UCSD-AML1 (cell line): Measurements from ENCODE around the gene RHBDL3.
A peak's percentile ranks its signal among the peaks of the same experiment; 100 is the strongest.
"Not testable (repeated sequence)": the region's sequence is repeated elsewhere in the genome, so short reads cannot be mapped to it uniquely, and the experiment has no call there.

Source experiments
- DNase-seq: peaks from one replicate; lab custom pipeline; 2025; ENCODE audit not compliant: unreplicated experiment; lab: John Stamatoyannopoulos, UW

RHBDL3 gene

GRCh38 chr17:32265192-32265923, at the start of gene RHBDL3:
RHBDL3 (plus strand) TSS chr17:32265832; CDS start chr17:32266190, 358 bp downstream.
- DNase-seq: no peak

- DNase-seq: no peak
These were observed 43.0 kb upstream of the RHBDL3 start for GRCh38 chr17:32222621-32223020.

- DNase-seq: no peak
These were observed 41.9 kb upstream of the RHBDL3 start for GRCh38 chr17:32223703-32224102.

GRCh38 chr17:32226886-32227285, 38.7 kb upstream of the RHBDL3 start:
- no peak for DNase-seq

- no peak for DNase-seq
These were observed 37.7 kb upstream of the RHBDL3 start for GRCh38 chr17:32227910-32228309.

- DNase-seq: no peak
These were observed 30.0 kb upstream of the RHBDL3 start for GRCh38 chr17:32235588-32235987.

GRCh38 chr17:32239456-32239855, 26.2 kb upstream of the RHBDL3 start:
- DNase-seq: no peak

GRCh38 chr17:32240750-32241149, 24.9 kb upstream of the RHBDL3 start:
- no peak for DNase-seq

GRCh38 chr17:32241640-32242039, 24.0 kb upstream of the RHBDL3 start:
- no peak for DNase-seq

- no peak for DNase-seq
These were observed 16.2 kb upstream of the RHBDL3 start for GRCh38 chr17:32249475-32249874.

- DNase-seq: peak; percentile 73
These were observed 12.5 kb upstream of the RHBDL3 start for GRCh38 chr17:32253117-32253611.

- no peak for DNase-seq
These were observed 9.5 kb upstream of the RHBDL3 start for GRCh38 chr17:32256012-32256700.

- no peak for DNase-seq
These were observed 9.0 kb upstream of the RHBDL3 start for GRCh38 chr17:32256701-32257019.

- DNase-seq: no peak
These were observed 7.1 kb upstream of the RHBDL3 start for GRCh38 chr17:32258383-32259140.

- DNase-seq: no peak
These were observed 6.0 kb upstream of the RHBDL3 start for GRCh38 chr17:32259586-32259985.

- no peak for DNase-seq
These were observed 4.3 kb upstream of the RHBDL3 start for GRCh38 chr17:32261417-32261736.

GRCh38 chr17:32261936-32262510, 3.6 kb upstream of the RHBDL3 start:
- no peak for DNase-seq

- DNase-seq: not testable (repeated sequence)
These were observed 2.1 kb upstream of the RHBDL3 start for GRCh38 chr17:32263515-32263914.

GRCh38 chr17:32264140-32264799, 1.4 kb upstream of the RHBDL3 start:
- DNase-seq: no peak

- DNase-seq: no peak
These were observed 825 bp upstream of the RHBDL3 start for GRCh38 chr17:32264823-32265191.

GRCh38 chr17:32266051-32266388, 388 bp downstream of the RHBDL3 start:
- no peak for DNase-seq
